Mucosa of descending colon (tissue), 3 donors: ENCODE data around the gene ACKR3. TPM values are rescaled to one million over a fixed set of nuclear protein-coding genes. Genes with fewer than 3 reads are reported as not detected.

ENCODE experiments used
- ATAC-seq: fragments of 200-7000 bp; cut with Tn5 transposase; one replicate; pipeline ENCODE4 v1.9.1; 2020; ENCODE audit warnings: mild to moderate bottlenecking, moderate library complexity
- DNase-seq, 3 donors: peaks; one replicate each; pipeline ENCODE4 v3.0.0-alpha.2; 2020
- H3K36me3 ChIP-seq: fragments of 200-600 bp; one replicate; pipeline ENCODE4 v1.8.0; 2021; ENCODE audit warnings: low read depth, mild to moderate bottlenecking
- H3K4me1 ChIP-seq: fragments of 200-600 bp; one replicate; pipeline ENCODE4 v1.8.0; 2021; ENCODE audit warnings: low read depth, mild to moderate bottlenecking
- H3K4me3 ChIP-seq: fragments of 200-600 bp; one replicate; pipeline ENCODE4 v1.8.0; 2021; ENCODE audit warnings: mild to moderate bottlenecking
- H3K9me3 ChIP-seq: fragments of 200-600 bp; one replicate; pipeline ENCODE4 v1.8.0; 2021; ENCODE audit warnings: mild to moderate bottlenecking
- CTCF ChIP-seq: fragments of 200-600 bp; IDR thresholded peaks from one replicate; pipeline ENCODE4 v1.8.0; 2022; ENCODE audit warnings: antibody characterized with exemption, mild to moderate bottlenecking
- intact Hi-C, 2 donors: fragments of 100-400 bp; cut with DNase I in 1 of 2; cut with micrococcal nuclease in 1 of 2; formaldehyde crosslinking; loops; one replicate each; pipeline versions ENCODE4 v1.11.0 to v1.11.1; 2022; cut with DNase I, micrococcal nuclease
- total RNA-seq, 3 donors: library from RNA; stranded (reverse); fragmentation: NEBNext Ultra II Directional in 2 of 3; extraction: Animal tissue kit (Norgen Biotek cat#: 25700) in 2 of 3; gene quantifications; one replicate each; pipeline versions ENCODE4 v1.2.1 to v1.2.4, GENCODE V29; 2021 to 2023
- donor health status: DM: no; HTN: no; CAD: no; lungs with moderate emphysema.
- donor health status: DM: no; HTN: no; CAD: no.
- donor health status: DM: no; HTN: yes; CAD: no.

Gene ACKR3
- total RNA-seq, 3 donors from 2014 or later = 8.0 to 17.9 (median 11.9) TPM

- ATAC-seq (no peak), DNase-seq (no peak)
- intact Hi-C loops = no loop called here
- H3K4me1 ChIP-seq = no peaks in the 10 kb centered on the region
- no peak for TF ChIP-seq CTCF
- H3K4me3 ChIP-seq = no peak overlapping the region
- H3K36me3 ChIP-seq = no peaks in the 10 kb centered on the region
- no peaks in the 10 kb centered on the region for H3K9me3 ChIP-seq
These were observed 59.5 kb downstream of the ACKR3 start for GRCh38 chr2:236628981-236629605.

DNA sequence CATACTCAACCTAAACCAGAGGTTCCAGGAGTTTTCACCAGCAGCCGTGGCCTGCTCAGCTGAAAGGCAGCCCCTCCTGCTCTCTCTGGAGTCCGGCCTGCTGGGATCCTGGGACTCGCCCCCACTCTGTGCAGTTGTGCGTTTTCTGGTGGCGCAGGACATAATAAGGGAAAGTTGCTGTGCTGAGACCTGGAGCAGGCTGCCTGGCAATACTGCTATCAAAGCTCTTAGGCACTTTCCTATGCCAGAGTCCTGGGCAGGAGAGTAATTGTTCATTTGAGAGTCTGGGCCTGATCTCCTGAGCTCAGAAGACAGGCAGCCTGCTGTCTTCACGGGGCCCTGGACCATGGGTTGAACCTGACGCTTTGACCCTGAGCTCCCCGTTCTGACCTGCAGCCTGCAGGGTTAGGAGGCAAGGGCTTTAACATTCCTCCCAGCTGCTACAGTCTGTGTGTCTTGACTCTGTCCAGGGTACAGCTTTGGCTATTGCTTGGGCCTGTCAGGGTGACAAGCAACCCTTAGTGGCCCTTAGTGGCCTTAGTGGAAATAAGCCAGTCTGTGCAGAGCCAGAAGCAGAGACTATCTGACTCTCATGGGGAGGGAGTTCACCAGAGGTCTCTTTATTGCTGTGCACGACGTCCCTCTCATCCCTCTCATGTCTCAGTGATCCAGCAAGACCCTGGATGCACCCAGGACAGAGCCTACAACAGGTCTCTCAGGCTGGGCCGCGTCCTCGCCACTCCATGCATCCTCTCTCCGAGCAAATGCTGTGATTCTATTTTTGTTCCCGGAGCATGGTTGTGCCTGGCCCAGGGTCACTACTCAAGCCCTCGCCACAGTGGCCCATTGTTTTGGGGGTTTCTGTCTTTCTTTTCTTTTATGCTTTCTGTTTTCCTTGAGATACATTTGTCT lies 60.6 kb downstream of the ACKR3 start:
- intact Hi-C loops = no loop called here
- Histone ChIP-seq H3K9me3 (no peaks in the 10 kb centered on the region), H3K4me1 (no peaks in the 10 kb centered on the region), H3K4me3 (no peak overlapping the region), H3K36me3 (no peaks in the 10 kb centered on the region)
- DNase-seq = no peak
- ATAC-seq = no peak
- TF ChIP-seq CTCF = no peak

DNA sequence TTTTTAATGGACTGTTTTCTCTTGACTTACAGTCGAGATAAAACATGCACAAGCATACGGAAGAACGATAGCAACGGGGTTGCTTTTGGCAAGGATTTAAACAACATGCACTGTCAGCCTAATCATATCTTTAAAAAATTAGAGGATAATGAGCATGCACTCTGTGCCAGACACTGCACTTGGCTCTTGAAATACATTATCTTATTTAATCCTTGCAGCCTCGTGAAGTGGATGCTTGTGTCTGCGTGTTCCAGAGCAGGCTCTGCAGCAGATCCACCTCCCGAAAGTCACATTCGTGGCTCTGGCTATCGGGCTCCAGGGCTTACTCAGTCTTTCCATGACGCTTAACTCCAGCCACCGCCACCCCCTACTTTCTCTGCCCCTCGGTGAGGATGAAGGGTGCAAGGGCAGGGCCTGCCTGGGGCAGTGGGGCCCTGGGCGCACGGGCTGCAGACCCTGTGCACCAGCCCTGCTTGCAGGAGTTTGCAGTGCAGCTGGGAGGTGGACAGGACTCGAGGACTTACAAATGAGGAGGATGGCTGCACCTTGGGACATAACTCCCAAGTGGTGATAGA lies 61.7 kb downstream of the ACKR3 start:
- Histone ChIP-seq H3K4me1 (no peaks in the 10 kb centered on the region), H3K4me3 (no peak overlapping the region), H3K36me3 (no peaks in the 10 kb centered on the region), H3K9me3 (no peaks in the 10 kb centered on the region)
- peak in 1 of 3 donors; percentile 16 for DNase-seq
- no peak for TF ChIP-seq CTCF
- intact Hi-C loops = no loop called here
- ATAC-seq = no peak

DNA sequence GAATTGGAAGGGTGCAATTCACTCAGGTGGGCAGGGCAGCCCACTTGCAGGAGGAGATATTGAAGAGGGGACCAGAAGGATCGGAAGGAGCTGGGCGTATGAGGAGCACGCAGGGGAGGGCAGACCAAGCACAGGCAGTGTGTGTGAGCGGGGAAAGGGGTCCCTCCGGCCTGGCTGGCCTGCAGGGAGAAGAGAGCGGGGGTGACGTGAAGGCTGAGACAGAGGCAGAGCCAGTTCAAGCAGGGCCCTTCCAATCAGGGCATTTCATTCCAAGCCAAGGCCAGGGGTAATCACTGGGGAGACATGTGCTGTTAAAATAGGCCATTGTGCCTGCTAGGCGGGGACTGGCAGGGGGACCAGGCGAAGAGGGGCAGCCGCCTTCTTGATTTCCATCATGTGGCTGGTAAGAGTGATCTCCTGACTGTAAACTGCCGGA lies 62.2 kb downstream of the ACKR3 start:
- Histone ChIP-seq H3K4me1 (no peaks in the 10 kb centered on the region), H3K36me3 (no peaks in the 10 kb centered on the region), H3K4me3 (no peak overlapping the region), H3K9me3 (no peaks in the 10 kb centered on the region)
- intact Hi-C loops = no loop called here
- no peak for TF ChIP-seq CTCF
- ATAC-seq = no peak
- DNase-seq = no peak
